ENCODE results near the gene EPHA4. TPM values are rescaled to one million over a fixed set of nuclear protein-coding genes. Genes with fewer than 3 reads are reported as not detected.

EPHA4 gene
- total RNA-seq, 2 experiments from 2014 or later, result 11.7 to 11.8 TPM

GRCh38 chr2:221569425-221569845 is 2.7 kb downstream of the EPHA4 start:
- no peak overlapping the region for H3K27ac Mint-ChIP-seq
- no peak overlapping the region for H3K4me3 Mint-ChIP-seq
- no peak for DNase-seq
- no peaks in the 10 kb centered on the region for H3K9me3 Mint-ChIP-seq
- CTCF ChIA-PET, result interaction anchor here (0.6 kb wide), 1 partner anchor 54 kb away, joined by 3 read pairs; no protein-coding TSS in a partner anchor
- peaks cover 26% of the 10 kb centered on the region for H3K4me1 Mint-ChIP-seq
- H3K36me3 Mint-ChIP-seq (ENCODE audit: low read depth), result peaks cover 15% of the 10 kb centered on the region
- POLR2A ChIA-PET, result no interaction called here
- peaks cover 36% of the 10 kb centered on the region for H3K27me3 Mint-ChIP-seq

- H3K27me3 Mint-ChIP-seq, result peaks cover 27% of the 10 kb centered on the region
- DNase-seq, result no peak
- POLR2A ChIA-PET, result no interaction called here
- CTCF ChIA-PET, result no interaction called here
- peaks cover 18% of the 10 kb centered on the region for H3K4me1 Mint-ChIP-seq
- H3K9me3 Mint-ChIP-seq, result no peaks in the 10 kb centered on the region
- no peak overlapping the region for H3K27ac Mint-ChIP-seq
- no peak overlapping the region for H3K4me3 Mint-ChIP-seq
- peaks cover 15% of the 10 kb centered on the region for H3K36me3 Mint-ChIP-seq (ENCODE audit: low read depth)
Observed at GRCh38 chr2:221568299-221568698, 3.8 kb downstream of the EPHA4 start.

DNA sequence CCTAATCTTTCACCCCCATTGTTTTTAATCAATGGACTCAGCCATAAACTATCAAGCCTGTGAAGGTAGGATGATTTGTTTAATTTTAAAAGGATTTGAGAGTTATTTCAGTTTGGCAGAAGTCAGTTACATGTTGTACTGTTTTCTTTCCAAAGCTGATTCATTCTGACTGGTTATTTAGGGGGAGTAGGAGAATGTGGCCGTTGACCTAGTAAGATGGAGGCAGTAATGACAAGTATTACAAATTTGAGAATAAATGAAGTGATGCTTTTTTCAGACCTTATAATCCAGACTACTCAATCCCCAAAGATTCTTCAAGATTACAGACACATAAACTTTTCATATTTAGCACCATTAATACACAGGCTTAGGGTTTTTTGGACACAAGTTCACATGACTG is 4.3 kb downstream of the EPHA4 start:
- Mint-ChIP-seq H3K36me3 (ENCODE audit: low read depth) (peaks cover 15% of the 10 kb centered on the region), H3K27ac (no peak overlapping the region), H3K9me3 (no peaks in the 10 kb centered on the region), H3K4me3 (no peak overlapping the region), H3K4me1 (peaks cover 18% of the 10 kb centered on the region), H3K27me3 (peaks cover 27% of the 10 kb centered on the region)
- no peak for DNase-seq
- ChIA-PET POLR2A (no interaction called here), CTCF (no interaction called here)

DNA sequence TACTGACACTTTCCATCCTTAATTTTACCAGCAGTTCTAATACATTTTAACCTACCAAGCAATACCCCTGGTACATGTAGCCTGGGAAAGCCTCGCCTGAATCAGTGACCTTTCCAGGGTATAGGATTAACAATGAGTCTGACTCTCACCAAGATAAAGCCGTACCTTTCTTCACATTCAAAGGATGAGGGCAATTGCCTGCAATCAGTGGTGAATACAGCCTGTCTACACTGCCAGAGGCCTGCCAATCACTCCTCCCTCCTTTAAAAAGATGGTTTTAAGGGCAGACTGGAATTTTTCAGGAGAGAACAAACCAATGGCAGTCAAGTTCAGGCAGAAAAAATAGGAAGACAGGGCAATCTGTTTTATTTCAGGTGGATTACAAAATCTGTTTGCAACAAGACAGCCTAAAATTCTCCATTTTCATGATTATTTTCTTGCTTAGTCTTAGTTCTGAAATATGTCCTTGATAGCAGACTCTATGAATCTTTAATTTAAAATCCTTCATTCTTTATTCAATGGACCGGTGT is 4.8 kb downstream of the EPHA4 start:
- H3K4me1 Mint-ChIP-seq, result peaks cover 18% of the 10 kb centered on the region
- ChIA-PET CTCF (no interaction called here), POLR2A (no interaction called here)
- no peak overlapping the region for H3K4me3 Mint-ChIP-seq
- H3K27ac Mint-ChIP-seq, result no peak overlapping the region
- peaks cover 15% of the 10 kb centered on the region for H3K36me3 Mint-ChIP-seq (ENCODE audit: low read depth)
- DNase-seq, result no peak
- no peaks in the 10 kb centered on the region for H3K9me3 Mint-ChIP-seq
- H3K27me3 Mint-ChIP-seq, result peaks cover 27% of the 10 kb centered on the region

DNA sequence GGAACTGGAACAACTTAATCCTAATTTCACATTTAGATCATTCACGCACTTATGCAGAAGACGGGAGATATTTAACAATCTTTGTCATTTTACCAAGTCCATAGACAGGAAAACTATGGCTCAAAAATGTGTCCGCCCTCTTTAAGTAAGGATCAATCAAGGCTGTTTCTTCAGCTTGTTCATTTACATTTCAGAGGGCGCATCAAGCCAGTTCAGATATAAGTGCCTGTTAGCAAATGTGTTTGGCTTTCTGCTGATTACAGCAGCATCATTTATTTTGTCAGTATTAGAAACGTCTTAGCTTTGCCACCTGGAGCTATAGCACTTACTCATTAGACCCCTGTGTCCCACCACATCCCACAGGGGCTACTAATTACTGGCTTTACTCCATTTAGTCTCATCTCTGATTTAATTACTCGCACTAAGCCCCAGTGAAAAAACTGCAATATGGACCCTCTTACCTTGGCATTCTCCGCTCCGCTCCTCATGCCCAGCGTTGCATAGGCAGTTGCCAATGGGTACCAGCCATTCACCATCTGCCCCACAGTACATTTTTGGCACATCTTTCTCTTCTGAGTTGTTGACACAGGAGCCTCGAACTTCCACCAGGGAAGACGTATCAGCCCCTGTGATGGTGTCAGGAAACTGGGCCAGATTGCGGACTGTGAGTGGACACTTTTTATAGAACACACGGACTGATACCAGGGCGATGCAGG is 8.7 kb downstream of the EPHA4 start:
- no peak for DNase-seq
- Mint-ChIP-seq H3K9me3 (no peaks in the 10 kb centered on the region), H3K4me1 (peaks cover 6% of the 10 kb centered on the region), H3K4me3 (no peak overlapping the region), H3K36me3 (ENCODE audit: low read depth) (peaks cover 7% of the 10 kb centered on the region), H3K27ac (no peak overlapping the region), H3K27me3 (peaks cover 4% of the 10 kb centered on the region)
- ChIA-PET POLR2A (no interaction called here), CTCF (no interaction called here)

- POLR2A ChIA-PET, result no interaction called here
- Mint-ChIP-seq H3K27ac (no peak overlapping the region), H3K9me3 (no peaks in the 10 kb centered on the region), H3K4me3 (no peak overlapping the region), H3K36me3 (ENCODE audit: low read depth) (peaks cover 5% of the 10 kb centered on the region), H3K4me1 (peaks cover 6% of the 10 kb centered on the region), H3K27me3 (no peaks in the 10 kb centered on the region)
- CTCF ChIA-PET, result no interaction called here
- DNase-seq, result no peak
Observed at GRCh38 chr2:221562226-221562625, 9.9 kb downstream of the EPHA4 start.

GRCh38 chr2:221561770-221562169 is 10.3 kb downstream of the EPHA4 start:
- Mint-ChIP-seq H3K4me1 (peaks cover 6% of the 10 kb centered on the region), H3K27ac (no peak overlapping the region), H3K27me3 (no peaks in the 10 kb centered on the region), H3K4me3 (no peak overlapping the region), H3K36me3 (ENCODE audit: low read depth) (peaks cover 5% of the 10 kb centered on the region), H3K9me3 (no peaks in the 10 kb centered on the region)
- CTCF ChIA-PET, result no interaction called here
- no peak for DNase-seq
- POLR2A ChIA-PET, result no interaction called here

- Mint-ChIP-seq H3K4me3 (no peak overlapping the region), H3K4me1 (peaks cover 15% of the 10 kb centered on the region), H3K9me3 (no peaks in the 10 kb centered on the region), H3K27me3 (no peaks in the 10 kb centered on the region), H3K36me3 (ENCODE audit: low read depth) (peaks cover 5% of the 10 kb centered on the region), H3K27ac (no peak overlapping the region)
- DNase-seq, result no peak
- CTCF ChIA-PET, result no interaction called here
- POLR2A ChIA-PET, result no interaction called here
Observed at GRCh38 chr2:221559991-221560390, 12.1 kb downstream of the EPHA4 start.

GRCh38 chr2:221558107-221558506 is 14.0 kb downstream of the EPHA4 start:
- Mint-ChIP-seq H3K27me3 (no peaks in the 10 kb centered on the region), H3K4me3 (no peak overlapping the region), H3K9me3 (no peaks in the 10 kb centered on the region), H3K27ac (no peak overlapping the region), H3K4me1 (peaks cover 18% of the 10 kb centered on the region), H3K36me3 (ENCODE audit: low read depth) (peaks cover 5% of the 10 kb centered on the region)
- ChIA-PET POLR2A (no interaction called here), CTCF (interaction anchor here (1.0 to 1.4 kb wide), 2 partner anchors 15 to 40 kb away, joined by 3 to 4 read pairs; no protein-coding TSS in a partner anchor)
- no peak for DNase-seq

GRCh38 chr2:221555494-221555846 is 16.6 kb downstream of the EPHA4 start:
- Mint-ChIP-seq H3K27ac (no peak overlapping the region), H3K27me3 (no peaks in the 10 kb centered on the region), H3K36me3 (ENCODE audit: low read depth) (peaks cover 5% of the 10 kb centered on the region), H3K4me1 (peaks cover 18% of the 10 kb centered on the region), H3K4me3 (no peak overlapping the region), H3K9me3 (no peaks in the 10 kb centered on the region)
- ChIA-PET POLR2A (interaction anchor here (1.4 kb wide), 1 partner anchor 37 kb away, joined by 8 read pairs; no protein-coding TSS in a partner anchor), CTCF (interaction anchor here (1.2 kb wide), 1 partner anchor 18 kb away, joined by 5 read pairs; no protein-coding TSS in a partner anchor)
- no peak for DNase-seq

DNA sequence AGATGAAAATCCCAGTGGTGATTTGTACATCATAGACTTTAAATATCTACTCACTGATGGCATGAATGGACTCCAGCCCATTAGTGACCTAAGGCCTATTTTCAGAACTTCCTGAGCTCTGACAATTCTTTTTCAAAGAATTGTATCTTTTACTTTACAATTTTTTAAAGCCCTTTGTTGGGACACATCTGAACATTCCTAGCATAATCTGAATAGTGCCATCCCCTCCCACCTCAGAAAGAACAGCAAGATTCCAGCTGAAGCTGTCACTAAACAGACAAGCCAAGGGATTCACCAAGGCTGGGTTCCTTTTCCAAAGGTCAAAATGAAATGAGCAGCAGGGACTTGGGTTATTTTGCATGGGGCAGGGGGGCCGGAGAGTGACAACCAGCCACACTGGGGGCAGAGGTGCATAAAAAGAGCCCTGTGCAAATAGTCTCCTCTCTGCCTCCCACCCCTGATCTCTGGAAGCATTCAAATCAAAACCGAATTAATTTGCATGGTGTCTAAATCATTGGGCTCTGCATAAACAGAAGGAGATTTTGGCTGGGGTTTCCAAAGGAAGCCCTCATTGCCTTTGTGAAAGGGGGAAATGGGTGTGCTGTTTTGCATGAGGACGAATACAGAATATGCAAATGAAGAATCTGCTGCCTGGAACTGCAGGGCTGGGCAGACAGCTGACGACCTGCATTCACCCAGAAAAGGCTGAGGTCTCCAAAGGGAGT is 17.2 kb downstream of the EPHA4 start:
- H3K4me1 Mint-ChIP-seq, result peaks cover 18% of the 10 kb centered on the region

GRCh38 chr2:221553333-221553732 is 18.8 kb downstream of the EPHA4 start:
- CTCF ChIA-PET, result no interaction called here
- H3K4me1 Mint-ChIP-seq, result peaks cover 21% of the 10 kb centered on the region
- no peak overlapping the region for H3K4me3 Mint-ChIP-seq

More for the DNA sequence above, 17.2 kb downstream of the EPHA4 start:
- Mint-ChIP-seq H3K27ac (no peak overlapping the region), H3K36me3 (ENCODE audit: low read depth) (peaks cover 5% of the 10 kb centered on the region), H3K27me3 (no peaks in the 10 kb centered on the region), H3K9me3 (no peaks in the 10 kb centered on the region), H3K4me3 (no peak overlapping the region)
- CTCF ChIA-PET, result interaction anchor here (1.2 to 1.3 kb wide), 2 partner anchors 16 to 19 kb away, joined by 4 to 5 read pairs; no protein-coding TSS in a partner anchor
- POLR2A ChIA-PET, result interaction anchor here (1.4 kb wide), 2 partner anchors 34 to 37 kb away, joined by 7 to 8 read pairs; no protein-coding TSS in a partner anchor
- no peak for DNase-seq

GRCh38 chr2:221552291-221552690 is 19.8 kb downstream of the EPHA4 start:
- ChIA-PET CTCF (interaction anchor here (1.0 to 1.2 kb wide), 2 partner anchors 21 to 22 kb away, joined by 3 read pairs; no protein-coding TSS in a partner anchor), POLR2A (interaction anchor here (1.6 kb wide), 1 partner anchor 34 kb away, joined by 3 read pairs; no protein-coding TSS in a partner anchor)
- H3K9me3 Mint-ChIP-seq, result no peaks in the 10 kb centered on the region
- no peak overlapping the region for H3K4me3 Mint-ChIP-seq
- no peak for DNase-seq
- H3K27me3 Mint-ChIP-seq, result no peaks in the 10 kb centered on the region
- H3K4me1 Mint-ChIP-seq, result peaks cover 27% of the 10 kb centered on the region
- H3K36me3 Mint-ChIP-seq (ENCODE audit: low read depth), result peaks cover 5% of the 10 kb centered on the region
- H3K27ac Mint-ChIP-seq, result no peak overlapping the region

More at GRCh38 chr2:221553333-221553732, 18.8 kb downstream of the EPHA4 start:
- POLR2A ChIA-PET, result interaction anchor here (1.4 kb wide), 1 partner anchor 32 kb away, joined by 7 read pairs; no protein-coding TSS in a partner anchor
- Mint-ChIP-seq H3K36me3 (ENCODE audit: low read depth) (peaks cover 2% of the 10 kb centered on the region), H3K27ac (no peak overlapping the region), H3K9me3 (no peaks in the 10 kb centered on the region), H3K27me3 (no peaks in the 10 kb centered on the region)
- no peak for DNase-seq

Measured in activated CD4-positive, alpha-beta memory T cell treated with anti-CD3 and anti-CD28 coated beads, Interleukin-2, amount 10 ng/mL, durations not matched to agents 7 days and 5 days (primary cell).